ENCODE results near the gene DMRTC2. TPM values are rescaled to one million over a fixed set of nuclear protein-coding genes. Genes with fewer than 3 reads are reported as not detected.
A peak's percentile ranks its signal among the peaks of the same experiment; 100 is the strongest.
"Not testable (repeated sequence)": the region's sequence is repeated elsewhere in the genome, so short reads cannot be mapped to it uniquely, and the experiment has no call there.

DMRTC2 gene
- total and polyA plus RNA-seq, 8 donors: not detected

- intact Hi-C loops (cut with DNase I; ENCODE audit: low total_unique reads): loop anchor here (10.0 kb wide), 1 partner anchor 64 kb away; no protein-coding TSS in a partner anchor
- Histone ChIP-seq H3K4me1 (peaks cover 4 to 79% (median 50%) of the 10 kb centered on the region in 4 donors), H3K9me3 (no peaks in the 10 kb centered on the region), H3K27ac (peak overlapping the region in 3 of 5 donors; percentile 46 to 61 (median 51)), H3K4me3 (no peak overlapping the region), H3K27me3 (no peaks in the 10 kb centered on the region), H3K36me3 (peaks cover 44 to 73% (median 71%) of the 10 kb centered on the region in 4 donors)
- TF ChIP-seq POLR2A (IDR thresholded peaks at IDR 0.05) (no peak), EP300 (IDR thresholded peaks at IDR 0.05) (no peak), CTCF (IDR thresholded peaks at IDR 0.05) (no peak), POLR2AphosphoS5 (IDR thresholded peaks at IDR 0.05) (no peak)
- DNase-seq: peak in 1 of 2 donors; percentile 48
- WGBS, 5 donors: 34 to 77% (median 53%) methylated on average over 3 of the region's 3 CpGs
These were observed 25.6 kb downstream of the DMRTC2 start for GRCh38 chr19:41870401-41870873.

GRCh38 chr19:41871573-41872383 is 26.9 kb downstream of the DMRTC2 start:
- Histone ChIP-seq H3K9me3 (no peaks in the 10 kb centered on the region), H3K36me3 (peaks cover 35 to 61% (median 58%) of the 10 kb centered on the region in 4 donors), H3K4me1 (peaks cover 4 to 67% (median 38%) of the 10 kb centered on the region in 4 donors), H3K4me3 (no peak overlapping the region), H3K27ac (peak overlapping the region in 4 of 5 donors; percentile 3 to 67 (median 38)), H3K27me3 (no peaks in the 10 kb centered on the region)
- WGBS, 5 donors: 58 to 67% (median 62%) methylated on average over 14 to 16 of the region's 16 CpGs
- no peak for TF ChIP-seq EP300 (IDR thresholded peaks at IDR 0.05)
- TF ChIP-seq CTCF (IDR thresholded peaks at IDR 0.05): no peak
- no peak for TF ChIP-seq POLR2A (IDR thresholded peaks at IDR 0.05)
- TF ChIP-seq POLR2AphosphoS5 (IDR thresholded peaks at IDR 0.05): peak in 2 of 3 donors; percentile 17 to 19
- intact Hi-C loops (cut with DNase I; ENCODE audit: low total_unique reads): loop anchor here (10.0 kb wide), 1 partner anchor 63 kb away; no protein-coding TSS in a partner anchor
- peak in 1 of 2 donors; percentile 61 for DNase-seq

GRCh38 chr19:41872384-41872774 is 27.5 kb downstream of the DMRTC2 start:
- H3K27ac ChIP-seq: peak overlapping the region in 2 of 5 donors; percentile 61 to 67
- H3K9me3 ChIP-seq: no peaks in the 10 kb centered on the region
- peaks cover 33 to 55% (median 52%) of the 10 kb centered on the region in 4 donors for H3K36me3 ChIP-seq
- intact Hi-C loops (cut with DNase I; ENCODE audit: low total_unique reads): loop anchor here (10.0 kb wide), 1 partner anchor 62 kb away; no protein-coding TSS in a partner anchor
- WGBS, 5 donors: 85 to 90% (median 86%) methylated on average over 11 to 12 of the region's 12 CpGs
- TF ChIP-seq CTCF (IDR thresholded peaks at IDR 0.05) (no peak), POLR2A (IDR thresholded peaks at IDR 0.05) (no peak), EP300 (IDR thresholded peaks at IDR 0.05) (no peak), POLR2AphosphoS5 (IDR thresholded peaks at IDR 0.05) (no peak)
- H3K4me3 ChIP-seq: no peak overlapping the region
- DNase-seq: no peak
- H3K27me3 ChIP-seq: no peaks in the 10 kb centered on the region
- H3K4me1 ChIP-seq: peaks cover 4 to 66% (median 35%) of the 10 kb centered on the region in 4 donors

DNA sequence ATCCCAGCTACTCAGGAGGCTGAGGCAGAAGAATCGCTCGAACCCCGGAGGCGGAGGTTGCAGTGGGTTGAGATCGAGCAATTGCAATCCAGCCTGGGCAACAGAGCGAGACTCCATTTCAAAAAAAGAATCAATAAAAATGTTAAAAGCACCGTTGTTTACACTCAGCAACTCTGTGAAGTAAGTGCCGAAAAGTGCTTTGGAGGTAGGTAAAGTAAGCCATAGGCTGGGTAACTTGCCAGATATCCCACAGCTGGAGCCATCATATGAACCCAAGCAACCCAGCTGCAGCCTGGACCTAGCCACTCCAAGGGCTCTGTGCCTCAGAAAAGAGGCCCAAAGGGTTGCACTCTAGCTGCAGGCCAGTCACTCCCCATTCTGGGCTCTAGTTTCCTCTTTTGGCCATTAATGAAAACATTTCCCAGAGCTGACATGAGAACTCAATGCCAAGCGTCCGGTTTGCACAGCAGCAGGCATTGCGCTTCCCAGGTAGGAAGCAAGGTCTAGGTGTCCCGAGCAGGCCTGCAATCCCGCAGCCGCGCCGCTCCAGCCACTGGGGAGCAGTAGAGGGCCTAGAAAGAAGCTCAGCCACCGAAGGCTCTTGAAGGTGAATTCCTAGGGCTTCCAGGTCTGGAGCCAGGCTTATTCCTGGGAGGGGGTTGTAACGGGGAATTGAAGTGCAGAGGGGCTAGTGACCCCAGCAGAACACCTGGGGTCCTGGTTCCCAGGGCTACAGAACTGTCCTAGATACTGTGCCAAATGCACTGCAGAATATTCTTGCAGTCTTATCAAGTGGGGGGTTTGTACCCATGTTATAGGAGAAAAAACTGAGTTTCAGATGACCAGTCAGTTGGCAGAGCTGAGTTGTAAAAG is 28.2 kb downstream of the DMRTC2 start:
- 38 to 43% (median 41%) methylated on average over 18 of the region's 18 CpGs for WGBS, 5 donors

GRCh38 chr19:41875973-41876372 is 31.1 kb downstream of the DMRTC2 start:
- 78 to 86% (median 81%) methylated on average over 3 of the region's 3 CpGs for WGBS, 5 donors
- intact Hi-C loops (cut with DNase I; ENCODE audit: low total_unique reads): loop anchor here (5.0 to 10.0 kb wide), 2 partner anchors 59 to 81 kb away; partner anchors contain the start of gene RABAC1

More for the DNA sequence above, 28.2 kb downstream of the DMRTC2 start:
- no peak overlapping the region for H3K4me3 ChIP-seq
- H3K36me3 ChIP-seq: peaks cover 33 to 51% (median 45%) of the 10 kb centered on the region in 4 donors
- DNase-seq: peak; percentile 88 to 90
- TF ChIP-seq POLR2AphosphoS5 (IDR thresholded peaks at IDR 0.05) (peak in 1 of 3 donors; percentile 79), EP300 (IDR thresholded peaks at IDR 0.05) (no peak), CTCF (IDR thresholded peaks at IDR 0.05) (peak in 5 of 7 experiments; percentile 35 to 73 (median 67)), POLR2A (IDR thresholded peaks at IDR 0.05) (no peak)
- H3K27me3 ChIP-seq: no peaks in the 10 kb centered on the region
- intact Hi-C loops (cut with DNase I; ENCODE audit: low total_unique reads): loop anchor here (10.0 kb wide), 1 partner anchor 62 kb away; no protein-coding TSS in a partner anchor
- H3K9me3 ChIP-seq: no peaks in the 10 kb centered on the region
- peaks cover 4 to 66% (median 31%) of the 10 kb centered on the region in 4 donors for H3K4me1 ChIP-seq
- H3K27ac ChIP-seq: peak overlapping the region in 2 of 5 donors; percentile 61 to 67

More at GRCh38 chr19:41875973-41876372, 31.1 kb downstream of the DMRTC2 start:
- H3K4me1 ChIP-seq: peaks cover 0 to 42% (median 18%) of the 10 kb centered on the region in 4 donors
- not testable (repeated sequence) for H3K9me3 ChIP-seq, DNase-seq, H3K4me3 ChIP-seq, H3K27me3 ChIP-seq
- H3K36me3 ChIP-seq: peaks cover 9 to 21% (median 16%) of the 10 kb centered on the region in 4 donors
- H3K27ac ChIP-seq: peak overlapping the region; percentile 8 to 61 (median 24)
